Astrocyte (in vitro differentiated cells and primary cell): ENCODE measurements around the gene TAS1R1. TPM values are rescaled to one million over a fixed set of nuclear protein-coding genes. Genes with fewer than 3 reads are reported as not detected.

Experiments
- DNase-seq: peaks from one replicate; pipeline ENCODE4 v3.0.0-alpha.2; 2010; ENCODE audit warnings: low read depth
- FAIRE-seq: peaks from 2 replicates; lab custom pipeline; 2011; peaks lifted over from hg19 to GRCh38; lab: Jason Lieb, UNC
- H2AFZ ChIP-seq: 2 replicates; pipeline ENCODE4 v1.6.0; 2012; ENCODE audit warnings: low read depth, low read length, inconsistent platforms
- H3K27ac ChIP-seq: 2 replicates; pipeline ENCODE4 v1.5.1; 2011; ENCODE audit warnings: low read depth, low read length, inconsistent platforms
- H3K27me3 ChIP-seq: 2 replicates; pipeline ENCODE4 v1.6.0; 2011; ENCODE audit warnings: low read length, inconsistent platforms; ENCODE audit not compliant: insufficient read depth
- H3K36me3 ChIP-seq: 2 replicates; pipeline ENCODE4 v1.5.1; 2011; ENCODE audit warnings: low read length, inconsistent platforms; ENCODE audit not compliant: insufficient read depth
- H3K4me1 ChIP-seq: 2 replicates; pipeline ENCODE4 v1.5.1; 2011; ENCODE audit warnings: low read length, inconsistent platforms; ENCODE audit not compliant: insufficient read depth
- H3K4me2 ChIP-seq: 2 replicates; pipeline ENCODE4 v1.6.0; 2012; ENCODE audit warnings: low read length, inconsistent platforms
- H3K4me3 ChIP-seq: 2 replicates; pipeline ENCODE4 v1.5.1; 2011; ENCODE audit warnings: low read depth, mild to moderate bottlenecking, low read length, inconsistent platforms; ENCODE audit not compliant: insufficient read depth
- H3K79me2 ChIP-seq: 2 replicates; pipeline ENCODE4 v1.6.0; 2012; ENCODE audit warnings: mild to moderate bottlenecking, low read length, inconsistent platforms; ENCODE audit not compliant: insufficient read depth
- H3K9ac ChIP-seq: 2 replicates; pipeline ENCODE4 v1.6.0; 2012; ENCODE audit warnings: mild to moderate bottlenecking, low read length, inconsistent platforms
- H3K9me3 ChIP-seq: 2 replicates; pipeline ENCODE4 v1.5.1; 2012; ENCODE audit warnings: low read depth, mild to moderate bottlenecking, low read length, inconsistent platforms; ENCODE audit not compliant: insufficient read depth
- H4K20me1 ChIP-seq: 2 replicates; pipeline ENCODE4 v1.6.0; 2012; ENCODE audit warnings: low read length, inconsistent platforms; ENCODE audit not compliant: insufficient read depth
- H3K27ac Mint-ChIP-seq: one replicate; pipeline ENCODE4 v1.8.0; 2021; ENCODE audit warnings: mild to moderate bottlenecking, mixed read lengths; ENCODE audit not compliant: unreplicated experiment
- H3K27me3 Mint-ChIP-seq: one replicate; pipeline ENCODE4 v1.8.0; 2021; ENCODE audit warnings: low read depth, mixed read lengths; ENCODE audit not compliant: unreplicated experiment
- H3K36me3 Mint-ChIP-seq: one replicate; pipeline ENCODE4 v1.8.0; 2021; ENCODE audit warnings: low read depth, mixed read lengths; ENCODE audit not compliant: unreplicated experiment
- H3K4me1 Mint-ChIP-seq: one replicate; pipeline ENCODE4 v1.8.0; 2021; ENCODE audit warnings: low read depth, mixed read lengths; ENCODE audit not compliant: unreplicated experiment
- H3K4me3 Mint-ChIP-seq: one replicate; pipeline ENCODE4 v1.8.0; 2021; ENCODE audit warnings: mild to moderate bottlenecking, moderate library complexity, mixed read lengths; ENCODE audit not compliant: unreplicated experiment
- H3K9me3 Mint-ChIP-seq: one replicate; pipeline ENCODE4 v1.8.0; 2021; ENCODE audit warnings: mild to moderate bottlenecking, mixed read lengths; ENCODE audit not compliant: unreplicated experiment
- EZH2 ChIP-seq: IDR thresholded peaks from 2 replicates; pipeline ENCODE4 v1.6.1; 2012; ENCODE audit warnings: mild to moderate bottlenecking, low read length, inconsistent platforms; ENCODE audit not compliant: insufficient read depth
- total RNA-seq: library from RNA; stranded (reverse); gene quantifications from 2 replicates; pipeline ENCODE4 v1.2.1, GENCODE V29; 2021
- TF ChIP-seq, protein P1 (sequence below): IDR thresholded peaks from 2 replicates; pipeline ENCODE4 v1.5.1; 2011; ENCODE audit warnings: low read depth, mild to moderate bottlenecking, inconsistent platforms, low read length, moderate library complexity; ENCODE audit not compliant: insufficient read depth

TAS1R1 gene
- total RNA-seq, 1 donor from 2014 or later: not detected

GRCh38 chr1:6585081-6585722, 30.1 kb downstream of the TAS1R1 start:
- H3K4me1 Mint-ChIP-seq: peaks cover 11% of the 10 kb centered on the region
- peaks cover 70% of the 10 kb centered on the region for H4K20me1 ChIP-seq
- peaks cover 13% of the 10 kb centered on the region for H3K36me3 Mint-ChIP-seq
- H3K79me2 ChIP-seq: peaks cover 32% of the 10 kb centered on the region
- H3K4me3 Mint-ChIP-seq: no peak overlapping the region
- DNase-seq (no peak), FAIRE-seq (no peak)
- H3K9me3 ChIP-seq: no peaks in the 10 kb centered on the region
- H3K27me3 ChIP-seq: no peaks in the 10 kb centered on the region
- peaks cover 8% of the 10 kb centered on the region for H3K4me1 ChIP-seq
- H3K27ac Mint-ChIP-seq: no peak overlapping the region
- no peak overlapping the region for H2AFZ ChIP-seq
- no peak overlapping the region for H3K4me2 ChIP-seq
- no peaks in the 10 kb centered on the region for H3K27me3 Mint-ChIP-seq
- H3K4me3 ChIP-seq: no peak overlapping the region
- H3K27ac ChIP-seq: no peak overlapping the region
- no peak overlapping the region for H3K9ac ChIP-seq
- no peaks in the 10 kb centered on the region for H3K9me3 Mint-ChIP-seq
- H3K36me3 ChIP-seq: peaks cover 6% of the 10 kb centered on the region
- no peak for TF ChIP-seq EZH2

- H3K9me3 Mint-ChIP-seq: no peaks in the 10 kb centered on the region
- H3K9me3 ChIP-seq: no peaks in the 10 kb centered on the region
These were observed 30.7 kb downstream of the TAS1R1 start for GRCh38 chr1:6585841-6586240.

GRCh38 chr1:6586404-6586816, 31.3 kb downstream of the TAS1R1 start:
- Mint-ChIP-seq H3K27me3 (no peaks in the 10 kb centered on the region), H3K4me1 (peaks cover 8% of the 10 kb centered on the region), H3K27ac (no peak overlapping the region), H3K36me3 (peaks cover 15% of the 10 kb centered on the region), H3K9me3 (no peaks in the 10 kb centered on the region), H3K4me3 (no peak overlapping the region)
- Histone ChIP-seq H3K27ac (no peak overlapping the region), H3K36me3 (peaks cover 7% of the 10 kb centered on the region), H3K9ac (no peak overlapping the region), H3K9me3 (no peaks in the 10 kb centered on the region), H3K4me2 (no peak overlapping the region), H3K79me2 (peaks cover 30% of the 10 kb centered on the region), H3K27me3 (no peaks in the 10 kb centered on the region), H2AFZ (no peak overlapping the region), H4K20me1 (peaks cover 72% of the 10 kb centered on the region), H3K4me3 (no peak overlapping the region), H3K4me1 (no peaks in the 10 kb centered on the region)
- DNase-seq (no peak), FAIRE-seq (no peak)
- no peak for TF ChIP-seq EZH2
- TF ChIP-seq, protein P1, sequence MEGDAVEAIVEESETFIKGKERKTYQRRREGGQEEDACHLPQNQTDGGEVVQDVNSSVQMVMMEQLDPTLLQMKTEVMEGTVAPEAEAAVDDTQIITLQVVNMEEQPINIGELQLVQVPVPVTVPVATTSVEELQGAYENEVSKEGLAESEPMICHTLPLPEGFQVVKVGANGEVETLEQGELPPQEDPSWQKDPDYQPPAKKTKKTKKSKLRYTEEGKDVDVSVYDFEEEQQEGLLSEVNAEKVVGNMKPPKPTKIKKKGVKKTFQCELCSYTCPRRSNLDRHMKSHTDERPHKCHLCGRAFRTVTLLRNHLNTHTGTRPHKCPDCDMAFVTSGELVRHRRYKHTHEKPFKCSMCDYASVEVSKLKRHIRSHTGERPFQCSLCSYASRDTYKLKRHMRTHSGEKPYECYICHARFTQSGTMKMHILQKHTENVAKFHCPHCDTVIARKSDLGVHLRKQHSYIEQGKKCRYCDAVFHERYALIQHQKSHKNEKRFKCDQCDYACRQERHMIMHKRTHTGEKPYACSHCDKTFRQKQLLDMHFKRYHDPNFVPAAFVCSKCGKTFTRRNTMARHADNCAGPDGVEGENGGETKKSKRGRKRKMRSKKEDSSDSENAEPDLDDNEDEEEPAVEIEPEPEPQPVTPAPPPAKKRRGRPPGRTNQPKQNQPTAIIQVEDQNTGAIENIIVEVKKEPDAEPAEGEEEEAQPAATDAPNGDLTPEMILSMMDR: no peak

More at GRCh38 chr1:6585841-6586240, 30.7 kb downstream of the TAS1R1 start:
- Histone ChIP-seq H3K4me1 (peaks cover 3% of the 10 kb centered on the region), H3K27me3 (no peaks in the 10 kb centered on the region), H3K27ac (no peak overlapping the region), H3K4me2 (no peak overlapping the region), H3K79me2 (peaks cover 30% of the 10 kb centered on the region), H4K20me1 (peaks cover 72% of the 10 kb centered on the region), H3K9ac (no peak overlapping the region), H3K36me3 (peaks cover 7% of the 10 kb centered on the region), H3K4me3 (no peak overlapping the region), H2AFZ (no peak overlapping the region)
- DNase-seq (no peak), FAIRE-seq (no peak)
- TF ChIP-seq, protein P1: no peak
- TF ChIP-seq EZH2: no peak
- Mint-ChIP-seq H3K27ac (no peak overlapping the region), H3K27me3 (no peaks in the 10 kb centered on the region), H3K4me1 (peaks cover 11% of the 10 kb centered on the region), H3K36me3 (peaks cover 15% of the 10 kb centered on the region), H3K4me3 (no peak overlapping the region)
